ENCODE measurements around the gene PNPLA3.
"Not testable (repeated sequence)": the region's sequence is repeated elsewhere in the genome, so short reads cannot be mapped to it uniquely, and the experiment has no call there.

The PNPLA3 gene

DNA sequence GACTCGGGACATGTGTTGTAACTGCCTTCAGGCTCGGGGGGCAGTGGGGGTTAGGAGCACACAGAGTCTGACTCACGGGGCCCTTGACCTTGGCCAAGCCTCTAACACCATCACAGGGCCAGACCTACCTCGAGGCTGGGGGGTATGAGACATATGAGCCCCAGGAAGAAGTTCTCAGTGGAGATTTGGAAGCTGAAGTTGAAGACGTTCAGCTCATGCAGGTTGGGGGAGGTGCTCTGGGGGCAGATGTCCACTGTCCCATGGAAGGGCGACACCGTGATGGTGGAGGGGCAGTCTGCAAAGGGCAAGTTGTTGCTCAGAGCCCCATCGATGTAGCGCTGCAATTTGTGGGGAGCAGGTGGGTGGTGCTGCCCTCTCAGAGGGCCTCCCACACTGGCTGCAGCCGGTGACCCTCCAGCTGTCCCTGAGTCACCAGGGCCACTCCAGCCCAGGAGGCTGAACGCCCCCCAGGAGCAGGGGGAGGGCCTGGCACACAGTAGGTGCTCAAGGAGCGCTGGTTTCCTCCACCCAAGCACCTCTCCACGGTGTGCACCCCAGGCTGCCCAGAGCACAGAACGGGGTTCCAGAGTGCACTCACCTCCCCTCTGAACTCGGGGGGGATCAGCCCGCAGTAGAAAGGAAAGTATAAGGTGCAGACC lies 34.3 kb upstream of the PNPLA3 start:
- in situ Hi-C loops (cut with MboI; ENCODE audit: low sequenced_read_pairs): no loop called here

DNA sequence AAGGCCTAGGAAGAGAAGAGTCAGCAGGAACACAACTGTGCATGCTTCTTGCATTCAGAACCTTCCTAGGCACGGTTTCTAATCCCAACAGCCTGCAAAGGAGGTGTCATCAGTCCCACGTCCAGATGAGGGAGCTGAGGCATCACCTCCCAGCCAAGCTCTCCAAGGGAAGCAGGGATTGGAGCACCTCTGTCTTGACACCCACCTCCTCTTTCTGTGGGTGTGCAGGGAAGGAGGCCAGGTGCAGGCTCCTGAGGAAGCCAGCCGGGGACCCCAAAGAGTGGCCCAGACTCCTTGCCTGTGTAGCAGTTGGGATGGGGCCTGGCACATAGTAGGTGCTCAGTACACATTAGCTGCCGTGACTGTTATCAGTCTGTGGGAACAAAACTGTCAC lies 33.7 kb upstream of the PNPLA3 start:
- in situ Hi-C loops (cut with MboI; ENCODE audit: low sequenced_read_pairs): no loop called here

DNA sequence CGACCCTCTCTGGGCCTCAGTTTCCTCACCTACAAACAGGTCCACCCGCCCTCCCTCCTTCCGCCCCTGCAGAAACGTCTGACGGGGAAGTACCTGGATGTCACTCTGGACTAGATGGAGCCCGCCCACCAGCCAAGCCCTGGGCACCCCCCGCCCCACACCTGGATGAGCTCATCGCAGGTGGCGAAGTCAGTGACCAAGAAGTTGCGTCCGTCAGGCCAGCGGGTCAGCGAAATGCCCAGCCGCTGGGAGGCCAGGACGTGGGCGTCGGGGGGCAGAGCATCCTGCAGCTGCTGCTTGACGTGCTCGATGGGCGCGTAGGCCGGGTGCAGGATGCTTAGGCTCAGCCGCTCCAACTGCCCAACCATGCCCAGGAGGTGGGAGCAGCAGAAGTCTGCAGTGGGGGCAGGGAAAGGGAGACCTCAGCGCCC lies 32.7 kb upstream of the PNPLA3 start:
- in situ Hi-C loops (cut with MboI; ENCODE audit: low sequenced_read_pairs): no loop called here

DNA sequence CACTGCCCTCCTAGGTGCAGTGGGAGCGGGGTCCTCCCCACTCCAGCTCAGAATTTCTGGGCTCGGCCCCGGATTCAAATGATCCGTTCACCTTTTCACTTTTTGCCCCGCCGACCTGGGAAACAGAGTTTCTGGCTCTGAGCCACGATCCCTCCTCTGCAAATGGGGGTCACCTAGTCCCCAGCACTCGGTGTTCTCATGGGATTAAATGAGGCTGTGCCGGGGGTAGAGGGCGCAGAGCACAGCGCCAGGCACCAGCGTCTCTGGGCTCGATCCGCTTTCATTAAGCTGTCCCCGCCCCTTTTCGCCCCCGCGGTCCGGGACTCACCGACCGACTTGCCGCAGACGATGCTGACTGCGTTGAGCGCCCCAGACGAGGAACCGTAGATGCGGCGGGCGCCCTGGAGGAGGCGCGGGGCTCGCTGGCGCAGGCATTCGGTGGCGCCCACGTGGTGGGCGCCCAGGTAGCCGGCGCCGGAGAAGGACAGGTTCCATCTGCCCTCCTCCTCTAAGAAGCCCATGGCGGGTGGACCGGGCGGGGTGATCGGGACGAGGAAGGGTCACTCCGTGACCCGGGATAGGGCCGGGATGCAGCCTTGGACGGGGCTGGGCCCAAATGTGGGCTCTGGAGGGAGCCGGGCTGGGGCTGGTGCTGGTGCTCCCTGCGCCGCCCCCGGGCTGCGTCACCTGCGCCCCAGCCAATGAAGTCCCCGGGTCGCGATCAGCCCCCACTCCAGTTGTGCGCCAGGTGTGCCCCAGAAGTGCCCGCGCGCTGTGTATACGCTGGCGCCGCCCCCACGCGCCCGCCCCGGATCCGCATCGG lies 32.0 kb upstream of the PNPLA3 start, which contains the start of gene PNPLA5:
Gene PNPLA5 (minus strand): TSS at position 654 of the 823 bp plus-strand sequence. CDS start 133 bp downstream, at position 521.
- in situ Hi-C loops (cut with MboI; ENCODE audit: low sequenced_read_pairs): no loop called here

DNA sequence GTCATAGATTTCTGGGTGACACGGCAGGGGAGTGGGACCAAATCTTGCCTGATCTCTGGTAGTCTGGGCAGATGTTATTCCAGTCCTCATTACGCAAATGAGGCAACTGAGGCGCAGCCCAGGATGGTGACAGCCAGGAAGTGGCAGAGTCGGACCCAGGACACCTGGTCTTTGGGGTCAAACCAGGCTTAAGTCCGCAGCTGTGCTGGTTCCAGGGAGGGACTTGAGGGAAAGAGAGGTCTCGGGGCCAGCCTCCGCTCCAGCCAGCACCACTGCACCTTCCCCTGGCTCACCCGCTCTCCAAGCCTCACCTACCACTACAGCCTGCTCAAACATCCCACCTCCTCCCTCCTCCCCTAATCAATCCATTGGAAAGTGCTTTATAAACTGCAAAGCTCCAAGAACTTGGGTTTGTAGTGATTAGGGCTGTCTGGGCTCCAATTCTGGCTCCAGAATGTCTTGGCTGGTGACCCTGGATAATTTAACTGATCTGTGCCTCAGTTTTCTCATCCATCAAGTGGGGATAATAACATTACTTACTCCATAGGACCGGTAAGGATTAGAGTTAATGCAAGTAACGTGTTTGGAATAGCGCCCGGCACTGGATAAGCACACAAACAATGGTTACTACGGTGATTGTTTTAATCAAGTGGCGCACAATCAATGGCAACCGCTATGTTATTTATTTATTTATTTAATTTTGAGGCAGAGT lies 31.3 kb upstream of the PNPLA3 start:
- in situ Hi-C loops (cut with MboI; ENCODE audit: low sequenced_read_pairs): no loop called here

DNA sequence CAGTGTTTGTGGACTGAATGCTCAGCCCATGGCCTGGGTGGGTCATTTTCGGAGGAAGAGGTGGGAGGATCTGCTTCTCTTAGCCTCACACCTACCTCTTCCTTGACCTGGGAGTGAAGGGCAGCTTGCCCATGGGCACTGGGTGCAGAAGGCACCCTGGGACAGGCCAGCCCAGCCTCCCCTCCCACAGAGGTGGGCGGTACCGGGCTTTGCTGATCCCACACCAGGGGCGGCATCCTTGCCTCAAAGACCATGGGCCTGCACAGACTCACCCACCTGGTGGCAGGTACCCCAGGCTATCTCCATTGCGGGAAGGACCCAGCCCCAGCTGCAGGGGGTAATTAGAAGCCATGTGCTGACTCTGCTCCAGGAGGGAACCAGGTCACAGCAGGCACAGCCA lies 30.3 kb upstream of the PNPLA3 start:
- in situ Hi-C loops (cut with MboI; ENCODE audit: low sequenced_read_pairs): no loop called here

DNA sequence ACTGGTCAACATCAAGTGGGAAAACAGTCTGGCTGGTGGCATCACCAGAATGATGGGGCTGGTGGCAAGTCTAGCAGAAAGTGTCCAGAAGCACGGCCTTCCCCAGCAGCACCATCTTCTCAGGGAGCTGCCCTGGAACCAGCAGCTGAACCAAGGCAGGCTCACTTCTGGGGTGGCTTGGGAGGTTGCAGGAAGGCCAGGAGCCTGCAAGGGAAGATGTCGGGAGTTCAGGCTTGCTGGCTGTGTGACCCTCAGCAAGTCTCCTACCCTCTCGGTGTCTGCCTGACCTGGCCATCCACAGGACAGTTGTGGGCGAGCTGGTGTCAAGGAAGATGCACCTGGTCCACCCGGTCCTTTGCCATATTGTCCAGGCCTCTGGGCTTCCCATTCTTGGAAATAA lies 29.5 kb upstream of the PNPLA3 start:
- in situ Hi-C loops (cut with MboI; ENCODE audit: low sequenced_read_pairs): no loop called here

DNA sequence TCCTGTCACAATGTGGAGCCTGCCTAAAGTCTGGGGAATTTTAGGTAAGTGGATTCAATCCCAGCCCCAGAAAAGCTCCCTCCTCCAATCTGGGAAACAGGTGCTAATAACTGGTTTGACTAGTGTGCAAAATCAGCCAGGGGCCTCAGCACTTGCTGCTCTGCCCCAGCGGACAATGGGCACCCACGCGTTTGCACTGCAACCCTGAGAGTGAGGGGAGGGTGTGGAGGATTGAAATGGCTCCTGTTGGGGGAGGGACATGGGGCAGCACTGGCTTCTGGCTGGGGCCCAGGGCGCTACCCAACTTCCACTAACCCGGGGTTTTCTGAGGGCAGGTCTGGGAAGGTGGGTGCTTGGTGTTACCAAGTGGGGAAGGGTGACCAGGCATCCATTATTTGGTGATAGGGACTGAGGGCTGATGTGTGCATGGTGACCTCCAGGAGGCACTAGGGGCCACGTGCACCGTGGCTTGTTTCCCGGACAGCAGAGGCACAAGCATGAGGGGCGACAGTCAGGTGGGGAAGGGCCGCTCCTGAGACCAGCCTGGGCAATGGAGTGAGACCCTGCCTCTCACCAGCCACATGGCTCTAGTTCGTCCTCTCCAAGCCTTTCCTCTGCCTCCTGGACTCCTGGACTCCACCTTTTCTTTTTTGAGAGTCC lies 27.5 kb upstream of the PNPLA3 start:
- in situ Hi-C loops (cut with MboI; ENCODE audit: low sequenced_read_pairs): no loop called here

DNA sequence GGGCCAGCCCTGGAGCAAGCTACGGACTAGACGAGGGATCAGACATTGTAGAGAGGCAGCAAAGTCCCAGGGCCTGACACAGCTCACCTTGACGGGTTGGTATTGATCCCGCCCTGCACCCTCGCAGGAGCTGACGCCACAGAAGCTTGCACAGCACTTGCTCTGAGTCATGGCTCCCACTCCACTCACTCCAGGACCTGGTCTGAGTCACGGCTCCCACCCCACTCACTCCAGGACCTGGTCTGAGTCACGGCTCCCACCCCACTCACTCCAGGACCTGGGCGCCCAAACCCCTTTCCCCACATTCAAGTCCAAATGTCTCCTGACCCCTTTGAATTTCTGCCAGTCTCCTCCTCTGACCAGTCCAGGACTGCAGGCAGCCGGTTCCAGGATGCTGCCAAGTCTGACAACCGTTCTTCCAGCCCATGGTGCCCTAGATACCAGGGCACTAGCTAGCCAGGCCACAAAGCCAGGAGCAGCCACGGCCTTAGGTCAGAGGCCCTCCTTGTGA lies 25.8 kb upstream of the PNPLA3 start:
- in situ Hi-C loops (cut with MboI; ENCODE audit: low sequenced_read_pairs): no loop called here

DNA sequence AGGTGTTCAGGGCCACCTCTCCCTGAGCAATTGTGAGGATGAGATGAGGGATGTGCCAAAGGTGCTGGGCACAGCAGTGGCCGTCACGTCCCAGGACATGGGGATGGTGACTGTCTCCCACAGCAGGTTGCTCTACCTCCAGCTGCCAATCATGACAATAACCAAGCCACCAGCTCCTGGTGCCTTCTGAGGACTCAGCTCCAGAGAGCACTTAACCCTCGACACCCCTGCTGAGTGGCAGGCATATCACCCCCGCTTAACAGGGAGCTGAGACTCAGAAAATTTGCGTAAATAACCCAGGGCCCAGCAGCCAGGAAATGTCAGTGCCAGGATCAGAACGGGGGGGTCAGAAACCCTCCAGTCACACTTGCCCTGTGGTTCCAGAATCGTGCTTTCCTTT lies 23.4 kb upstream of the PNPLA3 start:
- in situ Hi-C loops (cut with MboI; ENCODE audit: low sequenced_read_pairs): no loop called here

DNA sequence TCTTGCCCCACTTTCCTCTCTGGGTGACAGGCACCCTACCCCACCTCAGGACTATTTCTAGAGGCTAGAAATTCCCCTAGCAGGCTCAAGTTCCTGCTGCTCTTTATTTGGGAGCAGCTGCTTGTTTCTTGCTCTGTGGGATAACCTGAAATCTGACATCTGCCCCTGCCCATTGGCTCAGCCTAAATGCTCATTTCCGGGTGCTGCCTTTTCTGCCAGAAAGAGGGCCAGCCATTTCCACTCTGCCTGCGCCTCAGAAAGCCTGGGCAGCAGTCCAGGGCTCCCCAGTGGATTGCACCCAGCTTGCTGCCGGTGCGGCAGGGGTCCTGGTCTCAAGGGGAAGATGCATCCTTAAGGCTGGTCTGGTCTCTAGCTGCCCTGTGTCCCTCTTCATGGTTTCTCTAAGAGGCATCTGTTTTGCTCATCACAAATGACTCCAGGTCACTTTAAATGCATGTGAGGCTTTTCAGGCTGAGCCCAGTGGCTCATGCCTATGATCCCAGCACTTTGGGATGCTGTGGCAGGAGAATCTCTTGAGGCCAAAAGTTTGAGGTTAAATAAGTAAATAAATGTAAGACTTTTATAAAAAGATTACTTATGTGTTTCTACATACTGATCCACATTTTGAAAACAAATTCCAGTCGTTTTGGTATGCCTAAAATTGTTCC lies 21.5 kb upstream of the PNPLA3 start:
- in situ Hi-C loops (cut with MboI; ENCODE audit: low sequenced_read_pairs): no loop called here

DNA sequence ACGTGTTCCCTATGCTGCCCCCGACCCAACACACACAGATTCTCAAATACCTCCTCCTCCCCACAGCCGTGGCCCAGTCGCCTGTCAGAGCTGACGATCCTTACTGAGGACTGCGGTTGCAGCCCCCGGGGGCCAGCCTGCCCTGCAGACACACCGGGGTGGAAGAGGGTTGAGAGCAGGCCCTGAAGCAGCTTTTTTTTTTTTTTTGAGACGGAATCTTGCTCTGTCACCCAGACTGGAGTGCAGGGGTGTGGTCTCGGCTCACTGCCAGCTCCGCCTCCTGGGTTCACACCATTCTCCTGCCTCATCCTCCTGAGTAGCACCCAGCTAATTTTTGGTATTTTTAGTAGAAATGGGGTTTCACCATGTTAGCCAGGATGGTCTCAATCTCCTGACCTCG lies 20.6 kb upstream of the PNPLA3 start:
- in situ Hi-C loops (cut with MboI; ENCODE audit: low sequenced_read_pairs): not testable (repeated sequence)

DNA sequence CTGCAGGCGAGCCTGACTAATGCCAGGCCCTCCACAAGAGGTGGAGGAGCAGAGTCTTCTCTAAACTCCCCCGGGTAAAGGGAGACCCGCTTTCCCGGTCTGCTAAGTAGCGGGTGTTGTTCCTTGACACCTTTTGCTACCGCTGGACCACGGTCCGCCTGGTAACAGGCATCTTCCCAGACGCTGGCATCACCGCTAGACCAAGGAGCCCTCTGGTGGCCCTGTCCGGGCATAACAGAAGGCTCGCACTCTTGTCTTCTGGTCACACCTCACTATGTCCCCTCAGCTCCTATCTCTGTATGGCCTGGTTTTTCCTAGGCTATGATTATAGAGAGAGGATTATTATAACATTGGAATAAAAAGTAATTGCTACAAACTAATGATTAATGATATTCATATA lies 19.2 kb upstream of the PNPLA3 start:
- in situ Hi-C loops (cut with MboI; ENCODE audit: low sequenced_read_pairs): not testable (repeated sequence)

DNA sequence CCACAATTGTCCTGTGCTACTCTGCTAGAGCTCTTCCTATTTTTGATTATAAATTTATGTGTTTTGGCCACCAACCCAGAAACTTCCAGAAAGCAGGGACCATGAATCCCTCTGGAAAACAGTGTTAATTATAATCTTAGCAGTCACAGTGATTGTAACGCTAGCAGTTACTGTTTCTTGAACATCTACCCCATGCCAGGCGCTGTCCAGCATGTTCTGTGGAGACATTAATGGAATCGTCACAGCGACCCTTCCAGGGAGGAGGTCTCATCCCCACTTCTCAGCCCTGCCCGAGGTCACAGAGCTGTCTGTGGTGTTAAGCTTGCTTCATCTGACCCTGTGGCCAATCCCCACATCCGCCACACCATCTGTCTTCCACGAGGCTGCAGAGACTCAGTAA lies 17.9 kb upstream of the PNPLA3 start:
- in situ Hi-C loops (cut with MboI; ENCODE audit: low sequenced_read_pairs): no loop called here

DNA sequence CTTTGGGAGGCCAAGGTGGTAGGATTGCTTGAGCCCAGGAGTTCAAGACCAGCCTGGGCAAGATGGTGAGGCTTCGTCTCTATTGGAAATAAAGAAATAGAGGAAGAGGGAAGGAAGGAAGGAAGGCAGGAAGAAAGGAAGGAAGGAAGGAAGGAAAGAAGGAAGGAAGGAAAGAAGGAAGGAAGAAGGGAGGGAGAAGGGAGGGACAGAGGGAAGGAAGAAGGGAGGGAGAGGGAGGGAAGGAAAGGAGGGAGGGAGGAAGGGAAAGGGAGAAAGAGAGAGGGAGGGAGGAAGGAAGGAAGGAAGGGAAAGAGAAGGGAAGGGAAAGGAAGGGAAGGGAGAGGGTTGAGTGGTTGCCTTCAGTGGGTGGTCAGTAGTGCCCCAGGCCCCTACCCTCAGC lies 13.9 kb upstream of the PNPLA3 start:
- in situ Hi-C loops (cut with MboI; ENCODE audit: low sequenced_read_pairs): no loop called here

DNA sequence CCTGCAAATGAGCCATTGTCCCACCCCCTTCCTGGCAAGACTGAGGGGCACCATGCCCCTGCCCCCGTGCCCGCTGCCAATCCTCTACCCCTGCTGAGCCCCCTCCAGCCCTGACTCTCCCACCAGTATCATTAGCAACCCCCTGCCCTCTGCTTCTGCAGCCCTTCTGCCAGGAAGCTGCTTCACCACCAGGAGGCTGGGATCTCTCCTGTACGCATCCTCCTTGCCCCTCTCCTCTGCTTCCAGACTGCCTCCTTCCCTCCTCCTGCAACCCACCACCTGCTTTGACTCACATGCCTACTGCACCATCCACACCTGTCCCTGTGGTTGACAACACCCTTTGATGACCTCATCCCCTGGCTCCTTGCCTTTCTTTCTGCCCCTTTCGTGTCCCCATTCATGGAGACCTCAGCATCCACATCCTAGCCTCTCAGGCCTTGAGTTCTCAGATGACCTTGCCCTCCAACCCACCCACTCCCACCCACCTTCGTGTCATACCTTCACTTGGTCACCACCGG lies 13.4 kb upstream of the PNPLA3 start:
- in situ Hi-C loops (cut with MboI; ENCODE audit: low sequenced_read_pairs): no loop called here

DNA sequence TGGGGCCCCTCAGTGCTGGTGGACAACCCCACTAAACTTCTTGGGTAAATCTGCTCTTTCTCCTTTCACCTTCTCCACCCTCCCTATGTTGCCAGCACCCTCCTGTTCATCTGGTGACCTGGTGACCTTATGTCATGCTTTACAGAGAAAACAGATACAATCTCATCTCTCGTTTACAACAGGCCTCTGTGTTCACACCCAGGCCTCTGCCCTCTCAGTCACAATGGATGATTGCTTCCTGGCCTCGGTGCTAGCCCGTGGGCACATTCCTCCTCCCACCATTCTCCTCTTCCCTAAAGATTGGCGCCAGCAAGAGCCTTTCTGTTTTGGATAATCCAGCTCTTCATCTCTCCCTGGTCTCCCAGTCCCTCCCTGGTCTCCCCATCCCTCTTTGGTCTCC lies 12.3 kb upstream of the PNPLA3 start:
- in situ Hi-C loops (cut with MboI; ENCODE audit: low sequenced_read_pairs): no loop called here

DNA sequence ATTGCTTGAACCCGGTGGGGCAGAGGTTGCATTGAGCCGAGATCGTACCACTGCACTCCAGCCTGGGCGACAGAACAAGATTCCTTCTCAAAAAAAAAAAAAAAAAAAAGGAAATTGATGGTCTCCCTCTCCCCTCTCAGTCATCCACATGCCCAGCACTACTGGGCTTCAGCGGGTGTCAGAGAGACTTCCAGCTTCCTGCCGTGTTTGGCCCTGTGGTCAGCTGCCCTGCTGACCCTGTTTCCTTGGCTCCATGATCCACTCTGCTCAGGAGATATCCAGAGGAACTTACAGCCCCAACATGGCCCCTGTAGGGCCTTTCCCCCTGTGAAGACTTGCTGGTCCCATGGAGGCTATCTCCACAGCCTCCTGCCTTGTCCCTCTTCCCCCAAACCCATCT lies 6.1 kb upstream of the PNPLA3 start:
- in situ Hi-C loops (cut with MboI; ENCODE audit: low sequenced_read_pairs): no loop called here

DNA sequence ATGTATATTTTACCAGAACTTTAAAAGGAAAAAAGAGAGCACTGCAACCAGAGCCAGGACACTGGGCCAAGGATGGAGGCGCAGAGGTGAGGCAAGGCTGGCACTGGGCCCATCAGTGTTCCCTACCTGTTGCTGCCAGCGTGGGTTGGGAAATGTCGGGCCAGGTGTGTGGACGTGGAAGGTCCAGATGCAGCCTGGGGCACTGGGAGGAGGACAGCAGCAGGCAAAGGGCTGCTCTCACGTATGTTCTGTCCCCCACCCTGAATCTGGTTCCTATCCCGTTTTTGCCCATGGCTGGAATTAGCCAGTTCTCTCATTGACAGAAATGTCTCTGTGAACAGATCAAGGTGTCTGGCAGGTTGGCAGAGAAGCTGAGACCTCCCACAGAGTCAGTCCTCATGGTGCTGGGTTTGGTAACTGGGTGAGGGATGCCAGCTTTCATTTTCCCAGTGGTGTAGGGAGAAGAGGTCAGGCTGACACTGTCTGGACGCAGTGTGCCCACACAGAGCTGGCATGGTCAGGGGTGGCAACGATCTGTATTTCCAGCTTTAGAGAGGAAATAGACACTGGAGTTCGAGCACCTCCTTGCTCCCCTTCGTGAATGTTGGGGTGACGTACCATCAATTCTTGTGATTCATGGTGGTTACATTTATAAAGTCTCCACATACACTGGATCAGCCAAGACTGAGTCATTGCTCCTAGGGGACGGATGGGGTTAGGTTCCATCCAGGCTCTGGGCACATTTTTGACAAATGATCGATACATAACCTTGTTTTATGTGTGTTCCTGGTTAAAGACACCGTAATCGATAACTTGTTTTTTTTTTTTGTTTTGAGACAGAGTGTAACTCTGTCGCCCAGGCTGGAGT lies 4.3 kb upstream of the PNPLA3 start:
- in situ Hi-C loops (cut with MboI; ENCODE audit: low sequenced_read_pairs): no loop called here
